SU-DHL-6 (cell line): ENCODE results near the gene ADIPOR2.

ENCODE experiments used
- H2AFZ ChIP-seq: fragments of 200-600 bp; sonication (generic); 2 replicates; pipeline ENCODE4 v1.6.1; 2014; ENCODE audit warnings: low read depth, mild to moderate bottlenecking, moderate library complexity, mixed read lengths, antibody characterized with exemption, low read length; ENCODE audit not compliant: severe bottlenecking
- H3F3A ChIP-seq: fragments of 200-600 bp; shearing (Covaris generic); 2 replicates; pipeline ENCODE4 v1.6.0; 2016; ENCODE audit warnings: antibody characterized with exemption, mild to moderate bottlenecking; ENCODE audit not compliant: insufficient read depth
- H3K27ac ChIP-seq: fragments of 200-600 bp; sonication (generic); 2 replicates; pipeline ENCODE4 v1.5.1; 2016; ENCODE audit warnings: low read depth, mild to moderate bottlenecking, low read length, moderate library complexity, mixed read lengths
- H3K27me3 ChIP-seq: fragments of 200-600 bp; sonication (generic), shearing (Covaris generic); 2 replicates; pipeline ENCODE4 v1.6.0; 2014; ENCODE audit warnings: mild to moderate bottlenecking, low read length
- H3K36me3 ChIP-seq: fragments of 200-600 bp; sonication (generic); 2 replicates; pipeline ENCODE4 v1.6.1; 2014; ENCODE audit warnings: mild to moderate bottlenecking, low read length, mixed read lengths
- H3K4me2 ChIP-seq: fragments of 300-600, 200-600 bp; shearing (Covaris generic), sonication (generic); 2 replicates; pipeline ENCODE4 v1.6.0; 2014; ENCODE audit warnings: low read length, low read depth, mild to moderate bottlenecking; ENCODE audit not compliant: poor library complexity, severe bottlenecking
- H3K4me3 ChIP-seq: fragments of 200-600 bp; sonication (generic); 2 replicates; pipeline ENCODE4 v1.5.1; 2014; ENCODE audit warnings: antibody characterized with exemption, low read length, mild to moderate bottlenecking, mixed read lengths; ENCODE audit not compliant: insufficient read depth, poor library complexity, severe bottlenecking
- H3K79me2 ChIP-seq: fragments of 200-600 bp; sonication (generic); 2 replicates; pipeline ENCODE4 v1.6.1; 2014; ENCODE audit warnings: mild to moderate bottlenecking, low read length, moderate library complexity; ENCODE audit not compliant: insufficient read depth
- H3K9ac ChIP-seq: fragments of 200-600 bp; sonication (generic); 2 replicates; pipeline ENCODE4 v1.7.0; 2014; ENCODE audit warnings: mild to moderate bottlenecking, low read length
- H3K9me2 ChIP-seq: fragments of 200-600 bp; sonication (generic); replicated peaks from 2 replicates; pipeline ENCODE4 v1.6.1; 2014; ENCODE audit warnings: low read length; ENCODE audit not compliant: insufficient read depth
- H3K9me3 ChIP-seq: fragments of 200-600 bp; sonication (generic); 2 replicates; pipeline ENCODE4 v1.6.1; 2014; ENCODE audit warnings: low read length, mixed read lengths; ENCODE audit not compliant: insufficient read depth
- H4K20me1 ChIP-seq: fragments of 200-600 bp; sonication (generic); 2 replicates; pipeline ENCODE4 v1.6.1; 2014; ENCODE audit warnings: low read depth, mild to moderate bottlenecking, antibody characterized with exemption, low read length, moderate library complexity, mixed read lengths
- CTCF ChIP-seq: fragments of 200-600 bp; sonication (generic); IDR thresholded peaks from one replicate; pipeline ENCODE4 v1.5.1; 2017; ENCODE audit warnings: antibody characterized with exemption, mild to moderate bottlenecking, low read length, moderate library complexity; ENCODE audit not compliant: insufficient read depth, poor library complexity, severe bottlenecking
- EZH2phosphoT487 ChIP-seq: fragments of 200-600 bp; sonication (generic), shearing (Covaris generic); conservative IDR thresholded peaks from 2 replicates; pipeline ENCODE4 v1.6.1; 2018; ENCODE audit warnings: mild to moderate bottlenecking, antibody characterized with exemption, low read length, moderate library complexity, mixed read lengths

ADIPOR2 gene

DNA sequence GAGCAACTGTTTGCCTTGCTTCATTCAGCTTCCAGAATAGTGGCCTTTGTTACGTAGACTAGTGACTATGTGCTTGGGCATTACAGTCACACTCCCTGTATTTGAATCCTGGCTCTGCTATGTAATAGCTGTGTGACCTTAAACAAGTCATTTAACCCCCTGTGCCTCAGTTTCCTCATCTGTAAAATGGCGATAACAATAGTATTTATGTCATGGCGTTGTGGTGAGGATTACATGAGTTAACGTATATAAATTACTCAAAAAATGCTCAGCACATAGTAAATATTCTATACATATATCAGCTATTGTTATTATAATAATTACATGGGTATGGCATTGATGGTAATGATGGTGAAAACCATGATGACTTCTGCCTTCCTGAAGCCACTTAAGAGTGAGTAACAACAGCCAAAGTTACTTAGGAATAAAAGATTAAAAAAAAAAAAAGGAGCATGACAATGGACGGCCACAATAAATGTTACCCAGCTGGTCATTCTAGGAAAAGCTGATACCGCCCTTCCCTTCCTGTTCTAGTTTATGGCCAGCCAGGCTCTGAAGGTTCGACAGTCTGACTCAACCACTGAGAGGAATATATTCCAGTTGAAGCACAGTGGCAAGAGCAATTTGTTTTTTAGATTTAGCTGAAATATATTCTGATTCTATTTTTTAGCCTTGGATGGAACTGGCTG, 9.9 kb upstream of the ADIPOR2 start:
- TF ChIP-seq EZH2phosphoT487 (no peak), CTCF (no peak)
- no peaks in the 10 kb centered on the region for H3K79me2 ChIP-seq

GRCh38 chr12:1681493-1681807, 9.4 kb upstream of the ADIPOR2 start:
- Histone ChIP-seq H3K27ac (no peak overlapping the region), H3K9me2 (no peaks in the 10 kb centered on the region), H2AFZ (no peak overlapping the region), H3K9ac (no peak overlapping the region), H3K4me2 (no peak overlapping the region), H3K36me3 (no peaks in the 10 kb centered on the region), H3K9me3 (no peaks in the 10 kb centered on the region), H3K79me2 (no peaks in the 10 kb centered on the region), H3K27me3 (no peaks in the 10 kb centered on the region), H3K4me3 (no peak overlapping the region), H4K20me1 (no peaks in the 10 kb centered on the region), H3F3A (no peaks in the 10 kb centered on the region)
- no peak for TF ChIP-seq CTCF
- TF ChIP-seq EZH2phosphoT487, result no peak

More for the DNA sequence above, 9.9 kb upstream of the ADIPOR2 start:
- H3K9me3 ChIP-seq, result no peaks in the 10 kb centered on the region
- H3K4me2 ChIP-seq, result no peak overlapping the region
- no peak overlapping the region for H2AFZ ChIP-seq
- H3K36me3 ChIP-seq, result no peaks in the 10 kb centered on the region
- no peaks in the 10 kb centered on the region for H3K27me3 ChIP-seq
- no peak overlapping the region for H3K4me3 ChIP-seq
- no peak overlapping the region for H3K27ac ChIP-seq
- no peak overlapping the region for H3K9ac ChIP-seq
- no peaks in the 10 kb centered on the region for H3K9me2 ChIP-seq
- H3F3A ChIP-seq, result no peaks in the 10 kb centered on the region
- no peaks in the 10 kb centered on the region for H4K20me1 ChIP-seq

- Histone ChIP-seq H3K4me2 (no peak overlapping the region), H4K20me1 (peaks cover 9% of the 10 kb centered on the region; the same call in 1 of the 2 replicates), H3K79me2 (peaks cover 22% of the 10 kb centered on the region), H3K9me2 (no peaks in the 10 kb centered on the region), H3K27ac (no peak overlapping the region), H2AFZ (no peak overlapping the region), H3K9me3 (no peaks in the 10 kb centered on the region), H3K27me3 (no peaks in the 10 kb centered on the region), H3K4me3 (no peak overlapping the region), H3F3A (peaks cover 9% of the 10 kb centered on the region; the same call in 1 of the 2 replicates), H3K9ac (no peak overlapping the region), H3K36me3 (no peaks in the 10 kb centered on the region)
- TF ChIP-seq CTCF (no peak), EZH2phosphoT487 (no peak)
These were observed 2.7 kb upstream of the ADIPOR2 start for GRCh38 chr12:1688086-1688710.
